ENCODE results near the gene CDH16.

- TF ChIP-seq CTCF (IDR thresholded peaks at IDR 0.05), result no peak
- no peak for TF ChIP-seq POLR2A (IDR thresholded peaks at IDR 0.05)
- no peak for TF ChIP-seq EP300 (IDR thresholded peaks at IDR 0.05; ENCODE audit: low read depth)
Observed at GRCh38 chr16:66949472-66949871, 30.8 kb upstream of the CDH16 start.
